GM06990 (cell line): ENCODE results near the gene C1orf21.
A peak's percentile ranks its signal among the peaks of the same experiment; 100 is the strongest.

Experiments
- DNase-seq: peaks from one replicate; pipeline ENCODE4 v3.0.0-alpha.2; 2011; ENCODE audit not compliant: insufficient read length; ENCODE audit errors: extremely low read depth
- H3K27me3 ChIP-seq: replicated peaks from 2 replicates; pipeline ENCODE4 v1.6.0; 2011; ENCODE audit warnings: low read length; ENCODE audit not compliant: control insufficient read depth, insufficient read depth
- H3K36me3 ChIP-seq: 2 replicates; pipeline ENCODE4 v1.5.1; 2011; ENCODE audit warnings: low read length; ENCODE audit not compliant: control insufficient read depth, insufficient read depth
- H3K4me3 ChIP-seq: replicated peaks from 2 replicates; pipeline ENCODE4 v1.5.1; 2011; ENCODE audit warnings: low read depth, mild to moderate bottlenecking, control low read depth, low read length
- CTCF ChIP-seq: IDR thresholded peaks from 2 replicates; pipeline ENCODE4 v1.5.1; 2011; ENCODE audit warnings: low read length, control low read depth, mild to moderate bottlenecking, inconsistent platforms; ENCODE audit not compliant: insufficient read depth, poor library complexity, severe bottlenecking

The C1orf21 gene

GRCh38 chr1:184392067-184392466 is 5.2 kb downstream of the C1orf21 start:
- H3K4me3 ChIP-seq = no peak overlapping the region
- no peak for TF ChIP-seq CTCF
- no peaks in the 10 kb centered on the region for H3K36me3 ChIP-seq
- H3K27me3 ChIP-seq = no peaks in the 10 kb centered on the region; the same call in 1 of the 2 replicates
- DNase-seq = no peak

- Histone ChIP-seq H3K36me3 (no peaks in the 10 kb centered on the region), H3K4me3 (no peak overlapping the region), H3K27me3 (no peaks in the 10 kb centered on the region; the same call in 1 of the 2 replicates)
- no peak for DNase-seq
- no peak for TF ChIP-seq CTCF
Measured at GRCh38 chr1:184392779-184393522, 6.1 kb downstream of the C1orf21 start.

GRCh38 chr1:184393962-184394361 is 7.1 kb downstream of the C1orf21 start:
- H3K27me3 ChIP-seq = no peaks in the 10 kb centered on the region
- no peak for TF ChIP-seq CTCF
- no peak for DNase-seq
- H3K4me3 ChIP-seq = no peak overlapping the region
- H3K36me3 ChIP-seq = no peaks in the 10 kb centered on the region

GRCh38 chr1:184395370-184395769 is 8.5 kb downstream of the C1orf21 start:
- TF ChIP-seq CTCF = no peak
- H3K36me3 ChIP-seq = no peaks in the 10 kb centered on the region; the same call in 1 of the 2 replicates
- H3K4me3 ChIP-seq = no peak overlapping the region
- H3K27me3 ChIP-seq = no peaks in the 10 kb centered on the region
- no peak for DNase-seq

- TF ChIP-seq CTCF = no peak
- Histone ChIP-seq H3K4me3 (no peak overlapping the region), H3K27me3 (no peaks in the 10 kb centered on the region), H3K36me3 (no peaks in the 10 kb centered on the region; the same call in 1 of the 2 replicates)
- DNase-seq = peak; percentile 25
Measured at GRCh38 chr1:184395937-184396480, 9.2 kb downstream of the C1orf21 start.
